ENCODE data around the gene ZNF254. TPM values are rescaled to one million over a fixed set of nuclear protein-coding genes. Genes with fewer than 3 reads are reported as not detected.

ZNF254 gene
- total RNA-seq, 1 experiment from 2014 or later: 12.5 TPM

- no peaks in the 10 kb centered on the region for H3K4me1 ChIP-seq (replicated peaks; ENCODE audit: insufficient read depth)
- no TSS peak for BruUV-seq (replicated peaks)
- H3K4me2 ChIP-seq: no peak overlapping the region
- TF ChIP-seq CTCF (conservative IDR thresholded peaks at IDR 0.05): no peak
- no peak for TF ChIP-seq EZH2 (IDR thresholded peaks at IDR 0.05; ENCODE audit: low read depth)
- no peaks in the 10 kb centered on the region for H3K9me2 ChIP-seq (ENCODE audit: insufficient read depth)
- no peak overlapping the region for H3K27ac ChIP-seq
- H3K27me3 ChIP-seq (ENCODE audit: insufficient read depth, low read depth): peaks cover 13% of the 10 kb centered on the region
- intact Hi-C loops (cut with micrococcal nuclease; ENCODE audit: unreplicated experiment): no loop called here
- no peaks in the 10 kb centered on the region for H3F3A ChIP-seq (ENCODE audit: insufficient read depth, low read depth)
- no peaks in the 10 kb centered on the region for H4K20me1 ChIP-seq (ENCODE audit: insufficient read depth)
- no peaks in the 10 kb centered on the region for H3K79me2 ChIP-seq (ENCODE audit: low read depth)
- CTCF ChIA-PET: no interaction called here
- no peaks in the 10 kb centered on the region for H3K36me3 ChIP-seq (ENCODE audit: low read depth)
- no peak overlapping the region for H2AFZ ChIP-seq
- DNase-seq: no peak
- POLR2A ChIA-PET (ENCODE audit: unreplicated experiment): no interaction called here
- H3K4me3 ChIP-seq: no peak overlapping the region
- H3K9me3 ChIP-seq (ENCODE audit: insufficient read depth, low read depth): peaks cover 5% of the 10 kb centered on the region; the same call in 1 of the 2 replicates
Measured at GRCh38 chr19:24177686-24178085, 90.7 kb downstream of the ZNF254 start.

- H3F3A ChIP-seq (ENCODE audit: insufficient read depth, low read depth): no peaks in the 10 kb centered on the region
- no peaks in the 10 kb centered on the region for H3K4me1 ChIP-seq (replicated peaks; ENCODE audit: insufficient read depth)
- POLR2A ChIA-PET (ENCODE audit: unreplicated experiment): no interaction called here
- peaks cover 13% of the 10 kb centered on the region for H3K27me3 ChIP-seq (ENCODE audit: insufficient read depth, low read depth)
- peaks cover 5% of the 10 kb centered on the region; the same call in 1 of the 2 replicates for H3K9me3 ChIP-seq (ENCODE audit: insufficient read depth, low read depth)
- H3K36me3 ChIP-seq (ENCODE audit: low read depth): no peaks in the 10 kb centered on the region
- no peak overlapping the region for H3K4me2 ChIP-seq
- intact Hi-C loops (cut with micrococcal nuclease; ENCODE audit: unreplicated experiment): no loop called here
- no peaks in the 10 kb centered on the region for H3K9me2 ChIP-seq (ENCODE audit: insufficient read depth)
- CTCF ChIA-PET: no interaction called here
- BruUV-seq (replicated peaks): no TSS peak
- TF ChIP-seq CTCF (conservative IDR thresholded peaks at IDR 0.05): no peak
- TF ChIP-seq EZH2 (IDR thresholded peaks at IDR 0.05; ENCODE audit: low read depth): no peak
- H3K4me3 ChIP-seq: no peak overlapping the region
- H2AFZ ChIP-seq: no peak overlapping the region
- H4K20me1 ChIP-seq (ENCODE audit: insufficient read depth): no peaks in the 10 kb centered on the region
- no peak overlapping the region for H3K27ac ChIP-seq
- no peaks in the 10 kb centered on the region for H3K79me2 ChIP-seq (ENCODE audit: low read depth)
- DNase-seq: no peak
Measured at GRCh38 chr19:24178207-24178606, 91.2 kb downstream of the ZNF254 start.

Other genes with a start within 250 kb of the ZNF254 start
- gene ZNF726, start 172.3 kb upstream of the ZNF254 start, total RNA-seq (2021): 7.5 and 9.3 TPM in 2 replicates

All from PC-9 (cell line).